T1000 (cell line): ENCODE measurements around the gene SOD2.
"Not testable (repeated sequence)": the region's sequence is repeated elsewhere in the genome, so short reads cannot be mapped to it uniquely, and the experiment has no call there.

ENCODE experiments used
- DNase-seq: peaks from one replicate; lab custom pipeline; 2025; ENCODE audit warnings: mixed read lengths; lab: John Stamatoyannopoulos, UW

SOD2 gene

GRCh38 chr6:159693128-159693893 is at the start of gene SOD2:
Gene SOD2 (minus strand): TSS chr6:159693241. CDS start chr6:159693167, 74 bp downstream.
- peak; percentile 75 for DNase-seq

GRCh38 chr6:159742165-159742564 is 49.1 kb upstream of the SOD2 start:
- no peak for DNase-seq

DNA sequence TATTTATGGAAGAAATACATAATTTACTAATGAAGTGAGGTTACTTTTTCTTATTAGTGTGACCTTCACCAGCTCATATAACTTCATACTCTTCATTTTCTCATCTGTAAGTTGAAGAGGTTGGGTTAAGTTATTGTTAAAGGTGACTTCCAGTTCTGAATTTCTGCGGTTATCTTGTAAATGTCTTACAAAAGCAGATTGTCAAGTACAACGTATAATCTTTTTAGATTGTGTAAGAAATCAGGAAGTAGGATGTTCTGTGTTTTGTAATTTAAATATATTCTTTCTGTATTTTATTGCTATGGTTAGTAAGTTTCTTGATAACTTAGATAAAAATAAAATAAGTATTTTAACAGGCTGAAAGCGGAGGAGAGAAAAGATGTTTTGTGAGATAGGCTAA is 46.3 kb upstream of the SOD2 start:
- no peak for DNase-seq

GRCh38 chr6:159736908-159737307 is 43.9 kb upstream of the SOD2 start:
- no peak for DNase-seq

GRCh38 chr6:159733395-159733794 is 40.4 kb upstream of the SOD2 start:
- DNase-seq, result not testable (repeated sequence)

- DNase-seq, result not testable (repeated sequence)
Observed at GRCh38 chr6:159732550-159732949, 39.5 kb upstream of the SOD2 start.

DNA sequence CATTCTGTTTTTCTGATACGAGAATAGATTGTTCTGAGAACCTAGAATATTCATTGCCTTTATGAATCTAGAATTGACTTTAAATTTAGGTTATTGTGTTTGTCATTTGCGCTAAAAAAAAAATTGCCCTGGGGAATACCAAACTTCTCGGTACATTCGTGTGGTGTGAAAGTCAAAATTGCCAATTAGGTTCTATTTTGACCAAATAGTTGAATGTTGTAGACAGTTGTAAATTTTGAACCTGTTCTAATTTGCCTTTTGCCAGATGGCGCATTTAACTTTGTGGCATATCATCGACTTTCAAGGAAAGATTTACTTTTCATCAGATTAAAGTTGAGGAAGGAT is 37.3 kb upstream of the SOD2 start:
- DNase-seq, result no peak

DNA sequence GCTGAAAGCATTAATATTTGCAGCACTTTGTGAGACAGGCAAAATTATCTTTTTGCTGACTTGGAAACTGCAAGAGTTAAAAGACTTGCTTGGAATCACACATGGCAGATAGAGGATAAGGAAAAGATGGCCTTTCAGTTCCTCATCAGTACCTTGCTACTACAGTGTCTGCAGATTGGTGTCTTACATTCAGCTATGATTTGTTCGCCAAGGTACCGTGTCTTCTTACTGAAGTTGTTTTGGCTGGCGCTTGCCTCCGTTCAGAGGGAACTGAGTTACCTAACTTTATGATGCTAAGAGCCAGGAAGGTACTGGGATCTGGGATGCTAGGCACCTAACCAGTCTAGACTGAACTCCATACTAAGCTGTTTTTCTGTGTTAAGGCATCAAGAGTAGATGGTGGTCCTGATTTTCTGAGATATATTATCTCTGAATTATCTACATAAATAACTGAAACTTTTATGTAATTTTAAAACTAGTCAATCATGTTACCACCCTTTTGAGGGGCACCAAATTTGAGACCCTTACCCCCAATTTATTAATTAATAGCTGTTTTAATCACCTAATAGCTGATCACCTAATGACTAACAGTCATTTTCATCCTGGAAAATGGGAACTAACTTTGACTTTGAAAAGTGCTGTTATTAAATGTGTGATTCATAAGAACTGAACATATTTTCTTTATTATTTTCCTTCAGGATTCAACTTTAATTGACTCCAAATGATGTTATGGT is 36.7 kb upstream of the SOD2 start:
- DNase-seq, result no peak

GRCh38 chr6:159728531-159728964 is 35.5 kb upstream of the SOD2 start:
- no peak for DNase-seq

DNA sequence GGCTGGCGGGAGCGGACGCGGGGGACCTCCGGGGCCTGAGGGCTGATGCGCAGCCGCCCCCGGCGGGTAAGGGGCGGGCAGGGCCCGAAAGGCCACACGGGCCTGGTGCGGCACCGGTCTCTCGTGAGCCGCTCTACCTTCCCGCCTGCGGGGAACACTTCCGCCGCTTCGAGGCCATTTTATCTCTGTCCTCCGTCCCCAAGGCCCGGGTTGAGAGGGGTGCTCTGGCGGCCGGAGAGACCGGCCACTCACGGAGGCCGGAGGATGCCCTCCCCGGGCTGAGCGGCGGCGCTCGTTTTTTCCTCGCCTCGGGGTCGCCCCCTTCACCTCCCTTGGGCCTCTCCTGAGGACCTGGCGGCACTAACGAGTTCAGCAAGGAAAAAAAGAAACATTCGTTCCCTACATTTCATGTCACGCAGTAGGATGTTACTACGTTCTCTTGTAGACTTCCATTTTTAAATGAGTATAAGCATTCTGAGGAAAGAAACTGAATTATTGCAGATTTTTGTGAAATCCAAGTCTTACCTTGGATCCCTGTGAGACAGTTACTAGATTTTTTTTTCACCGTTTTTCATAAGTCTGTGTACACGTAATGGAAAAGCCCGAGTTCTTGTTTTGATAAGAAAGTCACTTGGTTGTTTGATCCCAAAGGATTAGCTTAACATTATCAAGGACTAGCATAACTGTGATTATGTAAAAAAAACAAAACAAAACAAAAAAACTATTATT is 34.8 kb upstream of the SOD2 start:
- DNase-seq, result no peak

DNA sequence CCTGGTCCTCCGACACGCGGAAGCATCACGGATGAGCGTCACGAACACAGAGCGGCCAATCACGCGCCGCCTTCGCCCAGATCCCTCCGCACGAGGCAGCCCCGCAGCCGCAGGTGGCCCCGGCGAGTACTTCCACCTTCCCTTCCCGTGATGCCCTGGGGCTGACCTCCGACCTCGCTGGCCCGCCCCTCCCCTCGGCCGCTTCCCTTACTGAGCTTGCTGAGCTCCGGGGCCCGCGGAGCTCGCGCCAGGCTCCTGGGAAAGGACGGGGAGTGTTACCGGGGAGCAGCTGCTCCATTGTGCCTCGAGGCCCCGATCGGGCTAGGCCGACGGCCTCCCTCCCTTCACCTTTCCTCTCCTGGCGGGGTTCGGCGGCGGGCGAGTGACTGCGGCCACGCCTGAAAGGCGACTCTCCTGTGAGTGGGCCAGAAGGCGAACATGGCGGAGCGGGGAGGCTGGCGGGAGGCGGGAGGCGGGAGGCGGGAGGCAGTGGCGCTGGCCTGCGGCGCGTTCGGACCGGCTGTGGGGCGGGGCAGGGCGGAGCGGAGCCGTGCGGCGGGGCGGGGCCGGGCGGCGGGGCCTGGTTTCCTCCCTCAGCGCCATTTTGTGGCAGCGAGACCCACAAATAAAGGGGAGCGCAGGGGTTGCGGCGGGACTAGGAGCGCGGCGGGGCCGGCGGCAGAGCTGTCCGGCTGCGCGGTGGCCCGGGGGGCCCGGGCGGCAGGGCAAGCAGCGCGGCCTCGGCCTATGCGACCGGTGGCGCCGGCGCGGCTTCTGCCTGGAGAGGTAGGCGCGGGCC is 34.1 kb upstream of the SOD2 start, which contains the start of gene WTAP:
Gene WTAP (plus strand): TSS at position 589 of the 799 bp plus-strand sequence. CDS start 8,760 bp downstream, outside the sequence.
- peak; percentile 88 for DNase-seq

DNA sequence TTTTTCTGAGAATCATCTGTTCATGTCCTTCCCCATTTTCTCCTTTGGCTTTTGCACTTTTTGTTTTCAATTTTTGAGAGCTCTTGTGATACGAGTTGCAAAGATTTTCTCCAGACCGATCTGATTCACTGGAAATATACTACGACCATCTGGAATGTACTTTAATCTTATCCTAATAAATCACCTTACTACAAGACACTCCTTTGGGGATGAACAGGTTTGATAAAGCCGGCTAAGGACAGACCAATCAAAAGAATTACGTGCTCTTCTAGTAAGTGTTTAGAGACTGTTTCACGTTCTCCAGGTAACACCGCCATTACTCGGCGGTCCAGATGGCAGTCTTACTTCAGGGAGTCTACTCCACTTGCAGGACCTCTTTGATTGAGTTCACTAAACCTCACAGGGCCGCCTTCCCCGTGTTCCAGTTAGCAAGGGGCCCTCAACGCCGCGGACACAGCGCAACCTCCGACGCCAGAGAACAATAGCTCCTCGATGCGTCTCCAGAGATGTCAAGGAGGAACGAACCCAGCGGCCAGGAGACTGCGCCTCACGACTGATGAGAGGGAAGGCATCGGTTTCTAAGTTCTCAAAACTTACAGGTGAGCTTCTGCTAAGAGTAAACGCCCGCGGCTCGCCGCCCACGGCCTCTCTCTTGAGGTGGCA is 33.3 kb upstream of the SOD2 start:
- no peak for DNase-seq

- not testable (repeated sequence) for DNase-seq
Observed at GRCh38 chr6:159725208-159725607, 32.2 kb upstream of the SOD2 start.

GRCh38 chr6:159724778-159725177 is 31.7 kb upstream of the SOD2 start:
- DNase-seq, result no peak

GRCh38 chr6:159723259-159723658 is 30.2 kb upstream of the SOD2 start:
- no peak for DNase-seq

- DNase-seq, result no peak
Observed at GRCh38 chr6:159722655-159723054, 29.6 kb upstream of the SOD2 start.

GRCh38 chr6:159721981-159722380 is 28.9 kb upstream of the SOD2 start:
- DNase-seq, result not testable (repeated sequence)

- DNase-seq, result no peak
Observed at GRCh38 chr6:159720708-159721107, 27.7 kb upstream of the SOD2 start.

DNA sequence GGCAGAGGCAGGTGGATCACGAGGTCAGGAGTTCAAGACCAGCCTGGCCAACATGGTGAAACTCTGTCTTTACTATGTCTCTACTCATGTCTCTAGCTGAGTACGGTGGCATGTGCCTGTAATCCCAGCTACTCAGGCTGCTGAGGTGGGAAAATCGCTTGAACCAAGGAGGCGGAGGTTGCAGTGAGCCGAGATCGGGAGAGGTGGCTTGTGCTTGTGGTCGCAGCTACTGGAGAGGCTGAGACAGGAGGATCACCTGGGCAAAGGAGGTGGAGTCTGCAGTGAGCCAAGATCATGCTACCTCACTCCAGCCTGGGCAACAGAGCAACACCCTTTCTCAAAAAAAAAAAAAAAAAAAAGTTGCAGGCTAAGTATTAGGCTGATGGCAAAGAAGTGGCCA is 26.2 kb upstream of the SOD2 start:
- no peak for DNase-seq

- no peak for DNase-seq
Observed at GRCh38 chr6:159718634-159719033, 25.6 kb upstream of the SOD2 start.
